ENCODE data around the gene MYL10. TPM values are rescaled to one million over a fixed set of nuclear protein-coding genes. Genes with fewer than 3 reads are reported as not detected.

MYL10 gene
- total and polyA plus RNA-seq, 2 experiments from 2014 or later = 1.3 TPM; not detected in 1

DNA sequence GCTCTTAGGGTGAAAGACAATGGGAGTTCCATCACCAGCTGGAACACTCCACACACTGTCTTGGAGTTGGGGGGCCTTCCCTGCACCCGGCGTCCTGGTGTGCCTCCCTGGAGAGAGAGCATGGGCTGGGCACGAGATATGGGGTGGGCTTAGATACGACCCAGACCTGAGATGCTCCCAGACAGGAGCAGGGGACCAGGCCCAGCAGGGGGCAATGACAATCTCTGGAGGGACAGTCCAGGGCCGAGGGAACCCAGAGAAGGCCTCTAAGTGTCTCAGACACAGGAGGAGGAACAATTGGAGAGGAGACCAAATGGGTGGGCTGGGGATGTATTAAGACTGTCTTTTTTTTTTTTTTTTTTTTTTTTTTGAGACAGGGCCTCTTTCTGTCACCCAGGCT is 40.0 kb downstream of the MYL10 start (continued):
- TF ChIP-seq, protein P1, sequence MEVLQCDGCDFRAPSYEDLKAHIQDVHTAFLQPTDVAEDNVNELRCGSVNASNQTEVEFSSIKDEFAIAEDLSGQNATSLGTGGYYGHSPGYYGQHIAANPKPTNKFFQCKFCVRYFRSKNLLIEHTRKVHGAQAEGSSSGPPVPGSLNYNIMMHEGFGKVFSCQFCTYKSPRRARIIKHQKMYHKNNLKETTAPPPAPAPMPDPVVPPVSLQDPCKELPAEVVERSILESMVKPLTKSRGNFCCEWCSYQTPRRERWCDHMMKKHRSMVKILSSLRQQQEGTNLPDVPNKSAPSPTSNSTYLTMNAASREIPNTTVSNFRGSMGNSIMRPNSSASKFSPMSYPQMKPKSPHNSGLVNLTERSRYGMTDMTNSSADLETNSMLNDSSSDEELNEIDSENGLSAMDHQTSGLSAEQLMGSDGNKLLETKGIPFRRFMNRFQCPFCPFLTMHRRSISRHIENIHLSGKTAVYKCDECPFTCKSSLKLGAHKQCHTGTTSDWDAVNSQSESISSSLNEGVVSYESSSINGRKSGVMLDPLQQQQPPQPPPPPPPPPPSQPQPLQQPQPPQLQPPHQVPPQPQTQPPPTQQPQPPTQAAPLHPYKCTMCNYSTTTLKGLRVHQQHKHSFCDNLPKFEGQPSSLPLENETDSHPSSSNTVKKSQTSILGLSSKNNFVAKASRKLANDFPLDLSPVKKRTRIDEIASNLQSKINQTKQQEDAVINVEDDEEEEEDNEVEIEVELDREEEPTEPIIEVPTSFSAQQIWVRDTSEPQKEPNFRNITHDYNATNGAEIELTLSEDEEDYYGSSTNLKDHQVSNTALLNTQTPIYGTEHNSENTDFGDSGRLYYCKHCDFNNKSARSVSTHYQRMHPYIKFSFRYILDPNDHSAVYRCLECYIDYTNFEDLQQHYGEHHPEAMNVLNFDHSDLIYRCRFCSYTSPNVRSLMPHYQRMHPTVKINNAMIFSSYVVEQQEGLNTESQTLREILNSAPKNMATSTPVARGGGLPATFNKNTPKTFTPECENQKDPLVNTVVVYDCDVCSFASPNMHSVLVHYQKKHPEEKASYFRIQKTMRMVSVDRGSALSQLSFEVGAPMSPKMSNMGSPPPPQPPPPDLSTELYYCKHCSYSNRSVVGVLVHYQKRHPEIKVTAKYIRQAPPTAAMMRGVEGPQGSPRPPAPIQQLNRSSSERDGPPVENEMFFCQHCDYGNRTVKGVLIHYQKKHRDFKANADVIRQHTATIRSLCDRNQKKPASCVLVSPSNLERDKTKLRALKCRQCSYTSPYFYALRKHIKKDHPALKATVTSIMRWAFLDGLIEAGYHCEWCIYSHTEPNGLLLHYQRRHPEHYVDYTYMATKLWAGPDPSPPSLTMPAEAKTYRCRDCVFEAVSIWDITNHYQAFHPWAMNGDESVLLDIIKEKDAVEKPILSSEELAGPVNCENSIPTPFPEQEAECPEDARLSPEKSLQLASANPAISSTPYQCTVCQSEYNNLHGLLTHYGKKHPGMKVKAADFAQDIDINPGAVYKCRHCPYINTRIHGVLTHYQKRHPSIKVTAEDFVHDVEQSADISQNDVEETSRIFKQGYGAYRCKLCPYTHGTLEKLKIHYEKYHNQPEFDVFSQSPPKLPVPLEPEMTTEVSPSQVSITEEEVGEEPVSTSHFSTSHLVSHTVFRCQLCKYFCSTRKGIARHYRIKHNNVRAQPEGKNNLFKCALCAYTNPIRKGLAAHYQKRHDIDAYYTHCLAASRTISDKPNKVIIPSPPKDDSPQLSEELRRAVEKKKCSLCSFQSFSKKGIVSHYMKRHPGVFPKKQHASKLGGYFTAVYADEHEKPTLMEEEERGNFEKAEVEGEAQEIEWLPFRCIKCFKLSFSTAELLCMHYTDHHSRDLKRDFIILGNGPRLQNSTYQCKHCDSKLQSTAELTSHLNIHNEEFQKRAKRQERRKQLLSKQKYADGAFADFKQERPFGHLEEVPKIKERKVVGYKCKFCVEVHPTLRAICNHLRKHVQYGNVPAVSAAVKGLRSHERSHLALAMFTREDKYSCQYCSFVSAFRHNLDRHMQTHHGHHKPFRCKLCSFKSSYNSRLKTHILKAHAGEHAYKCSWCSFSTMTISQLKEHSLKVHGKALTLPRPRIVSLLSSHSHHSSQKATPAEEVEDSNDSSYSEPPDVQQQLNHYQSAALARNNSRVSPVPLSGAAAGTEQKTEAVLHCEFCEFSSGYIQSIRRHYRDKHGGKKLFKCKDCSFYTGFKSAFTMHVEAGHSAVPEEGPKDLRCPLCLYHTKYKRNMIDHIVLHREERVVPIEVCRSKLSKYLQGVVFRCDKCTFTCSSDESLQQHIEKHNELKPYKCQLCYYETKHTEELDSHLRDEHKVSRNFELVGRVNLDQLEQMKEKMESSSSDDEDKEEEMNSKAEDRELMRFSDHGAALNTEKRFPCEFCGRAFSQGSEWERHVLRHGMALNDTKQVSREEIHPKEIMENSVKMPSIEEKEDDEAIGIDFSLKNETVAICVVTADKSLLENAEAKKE (CRISPR knock-in tag; IDR thresholded peaks at IDR 0.05) = no peak
- TF ChIP-seq CREB1 (CRISPR knock-in tag; IDR thresholded peaks at IDR 0.05; ENCODE audit: low read depth) (no peak), EZH2phosphoT487 (IDR thresholded peaks at IDR 0.05; ENCODE audit: unreplicated experiment) (no peak), STAT1 (IDR thresholded peaks at IDR 0.05; ENCODE audit: unreplicated experiment) (no peak), NANOG (IDR thresholded peaks at IDR 0.05; ENCODE audit: borderline replicate concordance) (no peak)
- TF ChIP-seq, protein P2, sequence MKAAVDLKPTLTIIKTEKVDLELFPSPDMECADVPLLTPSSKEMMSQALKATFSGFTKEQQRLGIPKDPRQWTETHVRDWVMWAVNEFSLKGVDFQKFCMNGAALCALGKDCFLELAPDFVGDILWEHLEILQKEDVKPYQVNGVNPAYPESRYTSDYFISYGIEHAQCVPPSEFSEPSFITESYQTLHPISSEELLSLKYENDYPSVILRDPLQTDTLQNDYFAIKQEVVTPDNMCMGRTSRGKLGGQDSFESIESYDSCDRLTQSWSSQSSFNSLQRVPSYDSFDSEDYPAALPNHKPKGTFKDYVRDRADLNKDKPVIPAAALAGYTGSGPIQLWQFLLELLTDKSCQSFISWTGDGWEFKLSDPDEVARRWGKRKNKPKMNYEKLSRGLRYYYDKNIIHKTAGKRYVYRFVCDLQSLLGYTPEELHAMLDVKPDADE (IDR thresholded peaks at IDR 0.05) = no peak

DNA sequence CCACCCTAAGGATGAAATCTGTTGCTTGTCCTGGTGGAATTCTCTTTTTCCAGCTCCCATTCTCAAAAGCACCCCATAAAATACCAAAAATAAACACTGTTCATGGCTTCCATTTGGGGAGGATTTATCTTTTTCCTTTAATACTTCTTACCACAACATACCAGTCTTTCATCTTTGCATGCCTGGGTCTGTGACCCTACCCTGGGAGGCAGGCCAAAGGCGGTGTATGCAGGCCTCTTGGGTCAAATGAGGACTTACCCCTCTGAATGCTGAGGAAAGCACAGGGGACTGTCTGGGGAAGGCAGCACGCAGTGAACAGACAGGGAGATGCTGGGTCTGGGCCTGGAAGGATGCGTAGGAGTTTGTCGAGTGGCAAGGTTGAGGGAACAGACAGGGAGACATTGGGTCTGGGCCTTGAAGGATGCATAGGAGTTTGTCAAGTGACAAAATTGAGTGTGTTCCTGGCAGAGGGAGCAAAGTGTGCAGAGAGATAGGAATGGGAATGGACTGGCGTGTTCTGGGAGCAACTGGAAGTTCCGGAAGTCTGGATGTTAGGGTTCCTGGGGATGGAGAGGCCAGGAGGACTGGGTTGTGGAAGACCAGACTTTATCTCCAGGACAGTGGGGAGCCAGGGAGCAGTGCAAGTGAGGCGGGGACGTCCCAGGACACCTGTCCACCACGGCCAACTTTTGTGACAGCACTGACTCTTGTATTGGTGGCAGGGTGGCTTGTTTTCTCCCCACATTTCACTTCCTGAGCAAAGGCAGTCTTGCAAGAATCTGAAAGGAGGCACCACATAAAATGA is 40.8 kb downstream of the MYL10 start:
- 0 out of 3 replicates have a peak, but pooled peaks cover 3% of the 10 kb centered on the region for H3K4me1 Mint-ChIP-seq
- Histone ChIP-seq H3F3A (replicated peaks; ENCODE audit: low read depth) (no peaks in the 10 kb centered on the region), H3K4me3 (no peak overlapping the region), H3K79me2 (replicated peaks; ENCODE audit: insufficient read depth) (no peaks in the 10 kb centered on the region), H3K27me3 (ENCODE audit: insufficient read depth) (no peaks in the 10 kb centered on the region), H3K36me3 (ENCODE audit: insufficient read depth) (no peaks in the 10 kb centered on the region), H2AFZ (no peak overlapping the region), H3K4me1 (ENCODE audit: insufficient read depth) (no peaks in the 10 kb centered on the region), H3K4me2 (no peak overlapping the region), H4K20me1 (replicated peaks; ENCODE audit: insufficient read depth) (no peaks in the 10 kb centered on the region), H3K27ac (ENCODE audit: low read depth) (no peak overlapping the region), H3K9me2 (ENCODE audit: insufficient read depth) (no peaks in the 10 kb centered on the region)
- peaks cover 2% of the 10 kb centered on the region; the same call in 2 of the 3 replicates for H3K36me3 Mint-ChIP-seq (ENCODE audit: low read depth)
- ATAC-seq = no peak
- H3K4me3 Mint-ChIP-seq = no peak overlapping the region
- 0 out of 3 replicates have a peak, but pooled peaks cover 1% of the 10 kb centered on the region for H3K9me3 Mint-ChIP-seq
- no peak for DNase-seq (ENCODE audit: low spot score)
- H3K27ac Mint-ChIP-seq = no peak overlapping the region
- peaks cover 4% of the 10 kb centered on the region for H3K27me3 Mint-ChIP-seq (ENCODE audit: insufficient read depth, low read depth, poor library complexity)
- no peak for TF ChIP-seq EZH2phosphoT487 (IDR thresholded peaks at IDR 0.05; ENCODE audit: unreplicated experiment)
- TF ChIP-seq, protein P3, sequence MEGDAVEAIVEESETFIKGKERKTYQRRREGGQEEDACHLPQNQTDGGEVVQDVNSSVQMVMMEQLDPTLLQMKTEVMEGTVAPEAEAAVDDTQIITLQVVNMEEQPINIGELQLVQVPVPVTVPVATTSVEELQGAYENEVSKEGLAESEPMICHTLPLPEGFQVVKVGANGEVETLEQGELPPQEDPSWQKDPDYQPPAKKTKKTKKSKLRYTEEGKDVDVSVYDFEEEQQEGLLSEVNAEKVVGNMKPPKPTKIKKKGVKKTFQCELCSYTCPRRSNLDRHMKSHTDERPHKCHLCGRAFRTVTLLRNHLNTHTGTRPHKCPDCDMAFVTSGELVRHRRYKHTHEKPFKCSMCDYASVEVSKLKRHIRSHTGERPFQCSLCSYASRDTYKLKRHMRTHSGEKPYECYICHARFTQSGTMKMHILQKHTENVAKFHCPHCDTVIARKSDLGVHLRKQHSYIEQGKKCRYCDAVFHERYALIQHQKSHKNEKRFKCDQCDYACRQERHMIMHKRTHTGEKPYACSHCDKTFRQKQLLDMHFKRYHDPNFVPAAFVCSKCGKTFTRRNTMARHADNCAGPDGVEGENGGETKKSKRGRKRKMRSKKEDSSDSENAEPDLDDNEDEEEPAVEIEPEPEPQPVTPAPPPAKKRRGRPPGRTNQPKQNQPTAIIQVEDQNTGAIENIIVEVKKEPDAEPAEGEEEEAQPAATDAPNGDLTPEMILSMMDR (conservative IDR thresholded peaks at IDR 0.05; ENCODE audit: low read depth in 2 of 2) = no peak
- TF ChIP-seq EZH2 (IDR thresholded peaks at IDR 0.05; ENCODE audit: low read depth, unreplicated experiment) = no peak
- no peak for TF ChIP-seq JUNB (IDR thresholded peaks at IDR 0.05; ENCODE audit: unreplicated experiment)
- TF ChIP-seq, protein P4, sequence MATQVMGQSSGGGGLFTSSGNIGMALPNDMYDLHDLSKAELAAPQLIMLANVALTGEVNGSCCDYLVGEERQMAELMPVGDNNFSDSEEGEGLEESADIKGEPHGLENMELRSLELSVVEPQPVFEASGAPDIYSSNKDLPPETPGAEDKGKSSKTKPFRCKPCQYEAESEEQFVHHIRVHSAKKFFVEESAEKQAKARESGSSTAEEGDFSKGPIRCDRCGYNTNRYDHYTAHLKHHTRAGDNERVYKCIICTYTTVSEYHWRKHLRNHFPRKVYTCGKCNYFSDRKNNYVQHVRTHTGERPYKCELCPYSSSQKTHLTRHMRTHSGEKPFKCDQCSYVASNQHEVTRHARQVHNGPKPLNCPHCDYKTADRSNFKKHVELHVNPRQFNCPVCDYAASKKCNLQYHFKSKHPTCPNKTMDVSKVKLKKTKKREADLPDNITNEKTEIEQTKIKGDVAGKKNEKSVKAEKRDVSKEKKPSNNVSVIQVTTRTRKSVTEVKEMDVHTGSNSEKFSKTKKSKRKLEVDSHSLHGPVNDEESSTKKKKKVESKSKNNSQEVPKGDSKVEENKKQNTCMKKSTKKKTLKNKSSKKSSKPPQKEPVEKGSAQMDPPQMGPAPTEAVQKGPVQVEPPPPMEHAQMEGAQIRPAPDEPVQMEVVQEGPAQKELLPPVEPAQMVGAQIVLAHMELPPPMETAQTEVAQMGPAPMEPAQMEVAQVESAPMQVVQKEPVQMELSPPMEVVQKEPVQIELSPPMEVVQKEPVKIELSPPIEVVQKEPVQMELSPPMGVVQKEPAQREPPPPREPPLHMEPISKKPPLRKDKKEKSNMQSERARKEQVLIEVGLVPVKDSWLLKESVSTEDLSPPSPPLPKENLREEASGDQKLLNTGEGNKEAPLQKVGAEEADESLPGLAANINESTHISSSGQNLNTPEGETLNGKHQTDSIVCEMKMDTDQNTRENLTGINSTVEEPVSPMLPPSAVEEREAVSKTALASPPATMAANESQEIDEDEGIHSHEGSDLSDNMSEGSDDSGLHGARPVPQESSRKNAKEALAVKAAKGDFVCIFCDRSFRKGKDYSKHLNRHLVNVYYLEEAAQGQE (IDR thresholded peaks at IDR 0.05; ENCODE audit: unreplicated experiment) = no peak
- no peak for TF ChIP-seq NANOG (IDR thresholded peaks at IDR 0.05; ENCODE audit: borderline replicate concordance)

Measured in GM23338 (cell line).